SK-N-SH (cell line): ENCODE results near the gene RERG.

ENCODE experiments used
- EZH2phosphoT487 ChIP-seq: fragments of 200-600 bp; sonication (generic); IDR thresholded peaks from 2 replicates; pipeline ENCODE4 v1.6.1; 2017; ENCODE audit warnings: low read depth, mixed run types, mild to moderate bottlenecking, antibody characterized with exemption, moderate library complexity, borderline replicate concordance
- FOXM1 ChIP-seq: IDR thresholded peaks from 2 replicates; pipeline ENCODE4 v1.4.0; 2012; ENCODE audit warnings: low read depth, mild to moderate bottlenecking
- GATA2 ChIP-seq: sonication (generic); formaldehyde crosslinking; IDR thresholded peaks from 2 replicates; pipeline ENCODE4 v1.5.0; 2020; ENCODE audit warnings: mild to moderate bottlenecking, missing genetic modification reagents
- USF2 ChIP-seq: fragments of 150-350 bp; IDR thresholded peaks from 2 replicates; pipeline ENCODE4 v1.6.1; 2017; ENCODE audit warnings: antibody characterized with exemption, low read length, low read depth, borderline replicate concordance
- YY1 ChIP-seq: IDR thresholded peaks from 2 replicates; pipeline ENCODE4 v1.4.0; 2012; ENCODE audit warnings: low read depth, mild to moderate bottlenecking

- TF ChIP-seq EZH2phosphoT487 (no peak), GATA2 (CRISPR knock-in tag) (no peak), YY1 (no peak), FOXM1 (no peak), USF2 (no peak)
These were observed 50.1 kb downstream of the RERG start for GRCh38 chr12:15171012-15171655.
